Neural progenitor cell (in vitro differentiated cells): Measurements from ENCODE around the gene TMEFF2. TPM values are rescaled to one million over a fixed set of nuclear protein-coding genes. Genes with fewer than 3 reads are reported as not detected.

Experiments
- DNase-seq: peaks from one replicate; pipeline ENCODE4 v3.0.0-alpha.2; 2016; ENCODE audit warnings: low spot score
- H2AFZ ChIP-seq: fragments of 200-600 bp; sonication (generic); replicated peaks from 2 replicates; pipeline ENCODE4 v1.6.1; 2016; ENCODE audit warnings: antibody characterized with exemption
- H3F3A ChIP-seq: fragments of 200-600 bp; sonication (generic); 2 replicates; pipeline ENCODE4 v1.6.1; 2016; ENCODE audit warnings: antibody characterized with exemption, low read depth
- H3K27ac ChIP-seq: fragments of 200-600 bp; sonication (generic); 2 replicates; pipeline ENCODE4 v1.5.1; 2016; ENCODE audit warnings: mild to moderate bottlenecking
- H3K27me3 ChIP-seq: fragments of 200-600 bp; sonication (generic); 2 replicates; pipeline ENCODE4 v1.6.1; 2016; ENCODE audit warnings: mild to moderate bottlenecking, moderate library complexity
- H3K36me3 ChIP-seq: fragments of 200-600 bp; sonication (generic); 2 replicates; pipeline ENCODE4 v1.5.1; 2016
- H3K4me1 ChIP-seq: fragments of 200-600 bp; sonication (generic); 2 replicates; pipeline ENCODE4 v1.6.1; 2016; ENCODE audit warnings: mixed run types
- H3K4me2 ChIP-seq: fragments of 200-600 bp; sonication (generic); 2 replicates; pipeline ENCODE4 v1.6.1; 2016
- H3K4me3 ChIP-seq: fragments of 200-600 bp; sonication (generic); 2 replicates; pipeline ENCODE4 v1.5.1; 2016
- H3K79me2 ChIP-seq: fragments of 200-600 bp; sonication (generic); 2 replicates; pipeline ENCODE4 v1.6.1; 2016; ENCODE audit warnings: low read depth
- H3K9ac ChIP-seq: fragments of 200-600 bp; sonication (generic); 2 replicates; pipeline ENCODE4 v1.6.1; 2016
- H3K9me3 ChIP-seq: fragments of 200-600 bp; sonication (generic); 2 replicates; pipeline ENCODE4 v1.5.1; 2016; ENCODE audit warnings: low read depth
- H4K20me1 ChIP-seq: fragments of 200-600 bp; sonication (generic); 2 replicates; pipeline ENCODE4 v1.6.1; 2016; ENCODE audit warnings: low read depth
- H3K27ac Mint-ChIP-seq: 3 replicates; pipeline ENCODE4 v1.8.0; 2021; ENCODE audit warnings: mixed read lengths
- H3K27me3 Mint-ChIP-seq: 2 replicates; pipeline ENCODE4 v1.8.0; 2022; ENCODE audit warnings: low read depth, mild to moderate bottlenecking, inconsistent platforms, moderate library complexity, mixed read lengths; ENCODE audit not compliant: insufficient read depth
- H3K36me3 Mint-ChIP-seq: 3 replicates; pipeline ENCODE4 v1.8.0; 2021; ENCODE audit warnings: mixed read lengths
- H3K4me1 Mint-ChIP-seq: 3 replicates; pipeline ENCODE4 v1.8.0; 2021; ENCODE audit warnings: mixed read lengths
- H3K4me3 Mint-ChIP-seq: 3 replicates; pipeline ENCODE4 v1.8.0; 2021; ENCODE audit warnings: mild to moderate bottlenecking, moderate library complexity, mixed read lengths
- H3K9me3 Mint-ChIP-seq: 3 replicates; pipeline ENCODE4 v1.8.0; 2020; ENCODE audit warnings: mixed read lengths
- EZH2 ChIP-seq: fragments of 200-600 bp; sonication (generic); IDR thresholded peaks from 2 replicates; pipeline ENCODE4 v1.6.1; 2017; ENCODE audit warnings: antibody characterized with exemption, mild to moderate bottlenecking, moderate library complexity
- EZH2phosphoT487 ChIP-seq: fragments of 200-600 bp; sonication (generic); IDR thresholded peaks from 2 replicates; pipeline ENCODE4 v1.6.1; 2017; ENCODE audit warnings: antibody characterized with exemption
- total RNA-seq: library from RNA; depleted of rRNA; stranded (reverse); fragments of >200 nt; gene quantifications from 2 replicates; pipeline ENCODE4 v1.2.3, GENCODE V29; 2015; ENCODE audit warnings: low replicate concordance
- TF ChIP-seq, protein P1 (sequence below): fragments of 200-600 bp; sonication (generic); IDR thresholded peaks from 2 replicates; pipeline ENCODE4 v1.5.1; 2017; ENCODE audit warnings: antibody characterized with exemption, mild to moderate bottlenecking

Gene TMEFF2
- total RNA-seq, 1 donor from 2014 or later = 1.7 TPM

DNA sequence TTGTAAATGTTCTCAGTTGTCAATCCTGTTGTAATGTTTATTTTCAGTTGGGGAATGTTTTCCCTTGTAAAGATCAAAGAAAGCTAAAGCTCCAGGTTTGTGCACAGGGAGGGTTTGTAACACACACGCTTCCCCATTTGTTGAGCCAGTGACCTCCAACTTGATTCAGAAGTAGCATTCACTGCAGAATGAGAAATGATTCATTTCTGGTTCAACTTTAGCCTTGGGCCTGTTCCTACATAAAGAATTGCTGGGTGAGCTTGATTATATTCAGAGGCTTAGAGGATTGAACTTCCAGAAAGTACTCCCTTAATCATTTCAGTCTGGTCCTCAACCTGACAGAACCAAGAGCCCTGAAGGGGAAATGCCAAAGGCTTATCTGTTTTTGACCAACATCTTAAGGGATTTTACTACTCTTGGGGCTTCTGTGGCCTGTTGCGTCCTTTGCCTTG lies 277.3 kb downstream of the TMEFF2 start:
- H4K20me1 ChIP-seq = no peaks in the 10 kb centered on the region
- H3K36me3 ChIP-seq = no peaks in the 10 kb centered on the region
- no peaks in the 10 kb centered on the region for H3K27me3 ChIP-seq
- Mint-ChIP-seq H3K36me3 (no peaks in the 10 kb centered on the region), H3K27me3 (no peaks in the 10 kb centered on the region), H3K4me3 (no peak overlapping the region), H3K4me1 (peaks cover 3% of the 10 kb centered on the region), H3K9me3 (peaks cover 4% of the 10 kb centered on the region), H3K27ac (no peak overlapping the region)
- TF ChIP-seq EZH2phosphoT487 (no peak), EZH2 (no peak)
- TF ChIP-seq, protein P1, sequence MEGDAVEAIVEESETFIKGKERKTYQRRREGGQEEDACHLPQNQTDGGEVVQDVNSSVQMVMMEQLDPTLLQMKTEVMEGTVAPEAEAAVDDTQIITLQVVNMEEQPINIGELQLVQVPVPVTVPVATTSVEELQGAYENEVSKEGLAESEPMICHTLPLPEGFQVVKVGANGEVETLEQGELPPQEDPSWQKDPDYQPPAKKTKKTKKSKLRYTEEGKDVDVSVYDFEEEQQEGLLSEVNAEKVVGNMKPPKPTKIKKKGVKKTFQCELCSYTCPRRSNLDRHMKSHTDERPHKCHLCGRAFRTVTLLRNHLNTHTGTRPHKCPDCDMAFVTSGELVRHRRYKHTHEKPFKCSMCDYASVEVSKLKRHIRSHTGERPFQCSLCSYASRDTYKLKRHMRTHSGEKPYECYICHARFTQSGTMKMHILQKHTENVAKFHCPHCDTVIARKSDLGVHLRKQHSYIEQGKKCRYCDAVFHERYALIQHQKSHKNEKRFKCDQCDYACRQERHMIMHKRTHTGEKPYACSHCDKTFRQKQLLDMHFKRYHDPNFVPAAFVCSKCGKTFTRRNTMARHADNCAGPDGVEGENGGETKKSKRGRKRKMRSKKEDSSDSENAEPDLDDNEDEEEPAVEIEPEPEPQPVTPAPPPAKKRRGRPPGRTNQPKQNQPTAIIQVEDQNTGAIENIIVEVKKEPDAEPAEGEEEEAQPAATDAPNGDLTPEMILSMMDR = no peak
- no peak overlapping the region for H3K4me2 ChIP-seq
- H3K9me3 ChIP-seq = no peaks in the 10 kb centered on the region
- H3K9ac ChIP-seq = no peak overlapping the region
- DNase-seq = no peak
- no peak overlapping the region for H2AFZ ChIP-seq
- H3F3A ChIP-seq = no peaks in the 10 kb centered on the region
- H3K4me3 ChIP-seq = no peak overlapping the region
- no peaks in the 10 kb centered on the region for H3K79me2 ChIP-seq
- no peaks in the 10 kb centered on the region for H3K4me1 ChIP-seq
- no peak overlapping the region for H3K27ac ChIP-seq

DNA sequence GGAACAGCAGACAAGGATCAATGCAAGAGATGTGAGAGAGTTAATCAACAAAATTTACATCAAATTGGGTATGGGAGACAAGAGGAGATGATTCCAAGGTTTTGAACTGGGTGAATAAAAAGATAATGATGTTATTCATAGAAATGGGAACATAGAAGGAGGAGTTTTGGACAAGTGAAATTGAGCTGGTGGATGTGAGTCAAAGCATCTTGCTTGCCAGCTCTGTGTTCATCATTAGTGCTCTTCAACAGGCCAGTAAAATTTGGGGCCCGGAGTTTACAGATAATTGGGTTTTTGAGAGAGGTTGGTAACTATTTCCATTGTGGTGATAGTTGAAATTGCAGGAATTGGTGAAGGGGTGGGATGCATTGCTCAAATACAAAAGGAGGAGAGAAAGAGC lies 277.9 kb downstream of the TMEFF2 start:
- Mint-ChIP-seq H3K9me3 (no peaks in the 10 kb centered on the region), H3K4me1 (peaks cover 4% of the 10 kb centered on the region), H3K27me3 (no peaks in the 10 kb centered on the region), H3K27ac (no peak overlapping the region), H3K36me3 (no peaks in the 10 kb centered on the region), H3K4me3 (no peak overlapping the region)
- Histone ChIP-seq H3K27ac (no peak overlapping the region), H3K4me2 (no peak overlapping the region), H3K9me3 (no peaks in the 10 kb centered on the region), H3K4me3 (no peak overlapping the region), H2AFZ (no peak overlapping the region), H4K20me1 (no peaks in the 10 kb centered on the region), H3K9ac (no peak overlapping the region), H3K36me3 (no peaks in the 10 kb centered on the region), H3K79me2 (no peaks in the 10 kb centered on the region), H3K4me1 (no peaks in the 10 kb centered on the region), H3K27me3 (no peaks in the 10 kb centered on the region), H3F3A (no peaks in the 10 kb centered on the region)
- no peak for TF ChIP-seq EZH2
- TF ChIP-seq, protein P1 = no peak
- no peak for TF ChIP-seq EZH2phosphoT487
- DNase-seq = no peak

DNA sequence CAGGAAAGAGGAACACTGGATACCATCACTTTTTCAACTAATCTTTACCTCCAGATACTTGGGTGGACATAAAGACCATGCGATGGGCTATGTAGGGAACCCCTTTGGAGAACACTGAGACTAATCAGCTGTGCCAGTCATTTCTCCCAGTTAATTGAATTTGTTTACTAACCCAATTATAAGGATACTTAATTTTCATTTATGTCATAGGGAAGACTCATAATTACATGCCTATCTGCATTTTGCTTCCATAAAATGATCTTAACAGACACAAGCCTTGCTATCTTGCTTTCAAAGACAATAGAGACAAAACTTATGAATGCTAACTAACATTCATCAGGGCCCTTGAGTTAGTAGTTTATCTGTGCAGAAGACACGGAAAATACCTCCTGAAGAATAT lies 279.0 kb downstream of the TMEFF2 start:
- Histone ChIP-seq H3K27me3 (no peaks in the 10 kb centered on the region), H3K4me3 (no peak overlapping the region), H3K9me3 (no peaks in the 10 kb centered on the region), H4K20me1 (no peaks in the 10 kb centered on the region), H3K4me2 (no peak overlapping the region), H3K4me1 (no peaks in the 10 kb centered on the region), H3F3A (no peaks in the 10 kb centered on the region), H3K9ac (no peak overlapping the region), H3K27ac (no peak overlapping the region), H3K36me3 (no peaks in the 10 kb centered on the region), H2AFZ (no peak overlapping the region), H3K79me2 (no peaks in the 10 kb centered on the region)
- H3K4me3 Mint-ChIP-seq = no peak overlapping the region
- H3K27ac Mint-ChIP-seq = no peak overlapping the region
- no peak for DNase-seq
- H3K36me3 Mint-ChIP-seq = no peaks in the 10 kb centered on the region
- no peaks in the 10 kb centered on the region for H3K27me3 Mint-ChIP-seq
- H3K9me3 Mint-ChIP-seq = no peaks in the 10 kb centered on the region
- H3K4me1 Mint-ChIP-seq = peaks cover 7% of the 10 kb centered on the region
- TF ChIP-seq EZH2 (no peak), EZH2phosphoT487 (no peak)
- TF ChIP-seq, protein P1 = no peak
